Limb (tissue), 2 donors: ENCODE measurements around the gene RPS6KB2.
"Not testable (repeated sequence)": the region's sequence is repeated elsewhere in the genome, so short reads cannot be mapped to it uniquely, and the experiment has no call there.

Source experiments
- DNase-seq, 2 donors: peaks; one replicate each; pipeline ENCODE4 v3.0.0-alpha.2; 2016; ENCODE audit errors: extremely low spot score in 2 of 2

RPS6KB2 gene

DNA sequence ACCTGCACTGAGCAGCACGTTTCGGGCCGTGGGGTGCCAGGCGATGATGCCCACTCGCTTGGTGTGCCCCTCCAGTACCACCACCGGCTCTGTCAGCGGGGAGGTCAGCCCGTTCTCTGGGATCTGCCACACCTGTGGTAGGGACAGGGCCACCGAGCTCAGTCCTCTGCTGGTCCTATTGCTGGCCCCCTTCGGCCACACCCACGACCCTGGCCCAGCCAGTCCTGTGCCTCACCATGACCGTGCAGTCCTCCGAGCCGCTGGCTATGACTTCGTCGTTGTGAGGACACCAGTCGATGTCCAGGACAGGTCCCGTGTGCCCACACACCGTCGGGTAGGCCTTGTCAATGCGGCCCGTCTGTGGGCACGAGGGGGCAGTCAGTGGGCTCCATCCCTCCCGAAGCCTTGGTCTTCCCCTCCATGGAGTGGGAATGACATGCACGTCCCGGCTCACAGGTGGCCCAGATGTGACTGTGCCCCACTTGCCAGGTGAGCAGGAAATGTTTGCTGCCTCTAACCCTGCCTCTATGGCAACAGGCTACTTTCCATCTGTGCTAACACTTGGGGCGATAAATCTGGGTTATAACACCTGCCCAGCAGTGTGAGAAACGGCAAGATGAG lies 13.5 kb downstream of the RPS6KB2 start:
- no peak for DNase-seq

DNA sequence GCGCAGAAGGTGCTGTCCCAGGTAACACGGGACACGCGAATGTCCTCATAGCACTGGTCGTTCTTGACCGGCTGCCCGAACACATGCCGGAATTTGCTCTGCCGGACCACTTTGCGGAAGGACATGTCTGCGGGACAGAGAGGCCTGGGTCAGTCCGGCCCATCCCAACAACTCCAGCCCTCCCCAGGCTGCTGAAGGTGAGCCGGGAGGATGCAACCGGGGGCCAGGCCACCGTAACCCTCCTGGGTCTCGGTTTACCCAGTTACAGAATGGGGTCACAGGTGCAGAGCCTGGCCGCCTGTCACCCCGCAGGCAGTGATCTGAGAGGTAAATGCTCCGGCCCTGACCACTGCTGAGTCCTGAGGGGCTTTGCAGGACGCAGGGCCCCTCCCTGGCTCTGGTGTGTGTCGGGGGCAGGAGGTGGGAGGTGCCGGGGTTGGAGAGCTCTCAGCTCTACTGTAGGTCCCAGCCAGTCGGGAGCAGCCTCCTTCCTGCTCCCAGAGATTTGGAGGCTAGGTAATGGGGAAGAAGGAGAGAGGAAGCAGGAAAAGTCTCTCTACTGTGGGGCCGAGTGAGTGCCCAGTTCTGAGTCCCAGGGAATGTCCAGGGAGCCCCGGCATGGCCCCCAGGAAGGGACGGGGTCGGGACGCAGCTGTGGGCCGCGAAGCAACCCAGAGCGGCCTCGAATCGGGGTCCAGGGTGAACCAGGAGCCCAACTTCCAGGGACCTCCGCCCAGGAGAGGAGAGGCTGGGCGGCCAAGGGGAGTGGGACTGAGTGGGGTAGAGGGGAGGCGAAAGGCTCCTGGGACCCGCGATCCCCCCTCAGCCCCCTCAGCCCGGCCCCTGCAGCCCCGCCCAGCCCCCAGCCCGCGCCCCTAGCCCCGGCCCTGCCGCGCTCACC lies 14.5 kb downstream of the RPS6KB2 start:
- DNase-seq: peak in 1 of 2 donors; percentile 33

DNA sequence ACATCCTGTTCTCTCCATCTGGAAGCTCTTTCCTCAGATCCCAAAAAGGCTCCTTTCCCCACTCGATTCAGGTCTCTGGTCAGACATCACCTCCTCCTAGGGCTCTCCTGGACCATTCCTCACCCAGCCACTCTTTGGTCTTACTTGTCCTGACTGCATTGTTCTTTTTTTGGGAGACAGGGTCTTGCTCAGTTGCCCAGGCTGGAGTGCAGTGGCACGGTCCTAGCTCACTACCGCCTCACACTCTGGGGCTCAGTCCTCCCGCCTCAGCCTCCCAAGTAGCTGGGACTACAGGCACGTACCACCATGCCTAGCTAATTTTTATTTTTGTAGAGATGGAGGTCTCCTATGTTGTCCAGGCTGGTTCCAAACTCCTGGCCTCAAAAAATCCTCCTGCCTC lies 17.2 kb downstream of the RPS6KB2 start:
- no peak for DNase-seq

DNA sequence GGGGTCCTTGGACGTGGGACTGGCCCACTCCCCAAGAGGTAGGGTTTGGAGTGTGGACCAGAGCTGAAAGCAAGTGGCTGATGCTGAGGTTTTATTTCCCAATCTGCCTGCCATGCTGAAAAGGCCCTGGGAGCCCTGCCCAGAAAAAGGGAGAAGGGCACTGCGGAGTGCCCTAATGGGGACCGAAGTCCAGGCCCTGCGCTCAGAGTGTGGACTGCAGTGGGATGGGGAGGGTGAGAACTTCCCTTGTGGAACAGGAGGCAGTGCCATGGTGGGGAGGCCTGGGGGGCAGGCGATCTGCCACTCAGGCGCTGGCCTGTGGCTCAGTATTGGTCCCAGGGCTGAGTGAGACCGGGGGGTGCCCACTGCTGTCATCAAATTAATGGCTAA lies 19.9 kb downstream of the RPS6KB2 start:
- no peak for DNase-seq

DNA sequence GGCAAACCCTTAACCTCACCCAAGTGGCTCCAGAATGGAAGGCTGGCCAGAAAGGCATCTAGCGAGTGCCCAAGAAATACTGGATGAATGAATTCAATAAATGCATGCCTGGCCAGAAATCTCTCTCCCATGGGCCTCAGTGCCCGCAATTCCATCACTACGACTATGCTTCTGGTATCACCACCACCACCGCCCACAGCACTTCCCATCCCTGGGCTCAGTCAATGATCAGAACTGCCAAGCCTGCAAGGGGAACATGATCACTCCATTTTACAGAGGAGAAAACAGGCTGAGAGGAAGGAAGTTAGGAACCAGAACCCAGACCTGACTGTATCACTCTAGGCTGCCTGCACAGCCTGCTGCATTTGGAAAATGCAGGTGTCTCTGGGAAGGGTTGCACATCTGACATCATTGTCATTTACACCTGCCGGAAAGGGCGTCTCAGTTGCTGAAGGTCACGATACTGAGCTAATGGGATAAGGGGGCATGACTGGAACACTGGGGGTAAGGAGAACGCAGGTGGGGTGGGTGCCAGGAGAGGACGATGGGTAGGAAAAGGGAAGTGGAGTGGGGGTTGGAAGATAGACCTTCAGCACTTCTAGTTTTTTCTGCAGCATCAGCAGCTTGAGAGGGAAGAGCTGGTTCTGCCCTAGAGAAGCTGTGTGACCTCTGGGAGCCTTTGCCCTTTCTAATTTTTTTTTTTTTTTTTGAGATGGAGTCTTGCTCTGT lies 21.0 kb downstream of the RPS6KB2 start:
- DNase-seq: no peak

DNA sequence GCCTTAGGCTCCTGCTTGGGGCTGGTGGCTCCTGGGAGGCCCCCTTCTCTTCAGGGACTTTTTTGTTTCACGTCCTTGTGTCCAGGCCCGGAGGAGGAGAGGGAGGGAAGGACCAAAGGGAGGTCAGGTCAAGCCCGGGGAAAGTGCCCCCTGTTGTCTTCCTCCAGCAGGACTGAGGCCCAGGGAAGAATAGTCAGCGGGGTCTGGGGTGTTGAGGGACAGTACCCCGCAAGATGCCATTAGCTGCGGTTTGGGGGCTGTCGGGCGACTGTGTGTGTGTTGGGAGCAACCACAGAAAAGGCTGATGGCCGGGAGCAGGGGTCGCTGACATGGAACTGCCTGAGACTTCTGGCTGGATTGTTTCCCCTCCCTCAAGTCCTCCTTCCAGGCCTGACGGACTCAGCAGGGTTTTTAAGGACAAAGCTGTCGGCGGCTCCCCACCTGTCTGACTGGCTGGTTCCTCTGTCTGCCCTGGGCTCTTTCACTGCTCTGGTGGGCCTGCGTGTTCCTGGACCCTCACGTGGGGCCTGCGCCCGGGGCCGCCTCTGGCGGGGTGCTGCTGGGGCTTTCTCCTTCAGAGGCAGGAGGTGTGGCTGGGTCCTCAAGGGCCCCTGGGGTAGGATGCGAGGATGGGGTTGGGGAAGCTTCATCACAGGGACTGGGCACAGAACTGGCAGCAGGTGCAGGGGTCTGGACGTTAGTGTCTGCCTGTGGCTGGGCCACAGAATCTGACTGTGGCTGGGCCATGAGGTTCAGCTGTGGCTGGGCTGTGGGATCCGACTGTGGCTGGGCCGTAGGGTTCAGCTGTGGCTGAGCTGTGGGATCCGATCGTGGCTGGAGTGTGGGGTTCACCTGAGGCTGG lies 22.7 kb downstream of the RPS6KB2 start:
- no peak for DNase-seq

DNA sequence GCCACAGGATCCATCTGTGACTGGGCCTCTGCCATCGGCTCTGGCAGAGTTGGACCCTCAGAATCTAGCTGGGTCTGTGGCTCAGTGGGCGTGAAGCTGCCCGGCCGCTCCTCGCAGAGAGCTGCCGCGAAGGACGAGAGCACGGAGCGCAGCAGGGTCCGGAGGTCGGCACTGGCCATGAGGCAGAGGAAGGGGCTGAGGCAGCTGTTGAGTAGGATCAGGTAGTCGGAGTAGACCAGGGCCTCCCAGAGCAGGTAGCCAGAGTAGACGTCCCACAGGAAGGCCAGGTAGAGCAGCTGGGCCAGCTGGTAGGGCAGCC lies 23.3 kb downstream of the RPS6KB2 start:
- no peak for DNase-seq

DNA sequence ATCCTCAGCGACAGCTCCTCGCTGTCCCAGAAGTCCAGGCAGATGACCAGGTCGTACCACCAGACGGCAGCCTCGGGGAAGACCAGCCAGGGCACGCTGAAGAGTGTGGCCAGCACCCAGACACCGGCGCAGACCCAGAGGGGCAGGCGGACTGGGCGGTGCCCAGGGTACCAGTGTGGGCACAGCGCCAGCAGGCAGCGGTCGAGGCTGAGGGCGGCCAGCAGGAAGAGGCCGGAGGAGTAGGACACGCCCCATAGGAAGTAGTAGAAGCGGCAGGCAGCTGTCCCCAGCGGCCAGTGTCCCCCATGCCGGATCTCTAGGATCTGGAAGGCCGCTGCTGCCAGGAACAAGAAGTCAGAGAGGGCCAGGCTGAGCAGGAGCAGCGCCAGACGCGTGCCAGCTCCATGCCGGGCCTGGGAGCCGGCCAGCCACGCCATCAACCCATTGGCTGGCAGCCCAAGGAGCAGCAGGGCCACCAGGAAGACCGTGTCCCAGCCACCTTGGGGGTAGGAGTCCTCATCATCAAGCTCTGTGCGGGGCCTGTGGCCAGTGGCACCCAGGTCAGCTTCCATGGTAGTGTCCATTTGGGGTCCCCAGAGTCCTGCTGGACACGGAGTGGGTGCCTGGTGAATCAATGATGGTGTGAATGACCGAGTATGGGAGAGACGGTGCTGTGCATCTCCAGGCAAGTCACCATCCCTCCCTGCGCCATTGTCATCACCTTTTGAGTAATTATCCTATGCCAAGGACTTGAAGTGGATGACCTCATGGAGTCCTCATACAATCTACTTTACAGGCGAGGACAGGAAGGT lies 24.1 kb downstream of the RPS6KB2 start, which contains the start of gene GPR152:
GPR152 (minus strand) TSS at position 589 of the 812 bp plus-strand sequence; CDS start at position 584, 5 bp downstream.
- DNase-seq: no peak

DNA sequence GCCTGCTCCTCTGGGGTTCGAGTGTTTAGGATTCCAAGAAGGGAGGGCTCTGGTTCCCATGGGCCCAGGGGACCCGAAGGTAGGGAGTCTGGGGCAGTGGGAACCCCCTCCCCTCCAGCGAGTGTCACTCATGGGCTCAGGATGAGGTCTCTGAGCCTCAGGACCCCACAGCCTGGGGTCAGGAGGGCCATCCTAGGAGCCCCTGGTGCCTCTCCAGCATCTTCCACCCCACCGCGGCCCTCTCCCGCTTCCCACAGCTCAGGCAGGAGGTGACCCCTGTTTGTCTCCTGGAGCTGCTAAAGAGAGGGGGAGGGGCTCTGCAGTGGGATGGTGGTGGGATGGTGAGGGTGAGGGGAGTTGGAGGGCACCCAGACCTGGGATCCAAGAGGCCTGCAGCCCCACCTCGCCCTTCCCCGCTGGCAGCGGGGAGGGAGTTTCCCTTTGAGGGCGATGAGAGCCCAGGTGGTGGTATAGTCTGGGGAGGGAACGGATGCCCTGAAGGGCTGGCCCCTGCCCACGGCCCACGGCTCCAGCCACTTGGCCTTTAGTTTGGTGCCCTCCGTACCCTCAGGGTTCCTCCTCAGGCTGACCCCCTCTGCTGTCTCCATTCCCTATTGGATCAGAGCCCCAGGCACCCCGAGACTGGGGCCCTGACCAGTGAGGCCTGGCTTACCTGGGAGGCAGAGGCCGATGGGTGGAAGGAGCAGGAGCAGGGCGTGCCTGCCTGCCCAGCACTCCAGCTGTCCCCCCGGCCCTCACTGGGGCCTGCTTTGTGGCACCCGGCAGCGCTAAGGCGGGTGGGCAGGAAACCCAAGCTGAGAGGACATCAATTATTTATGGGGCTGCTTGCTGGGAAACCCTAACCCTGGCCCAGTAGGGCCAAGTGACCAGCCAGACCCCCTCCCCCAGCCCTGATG lies 25.8 kb downstream of the RPS6KB2 start:
- DNase-seq: no peak

DNA sequence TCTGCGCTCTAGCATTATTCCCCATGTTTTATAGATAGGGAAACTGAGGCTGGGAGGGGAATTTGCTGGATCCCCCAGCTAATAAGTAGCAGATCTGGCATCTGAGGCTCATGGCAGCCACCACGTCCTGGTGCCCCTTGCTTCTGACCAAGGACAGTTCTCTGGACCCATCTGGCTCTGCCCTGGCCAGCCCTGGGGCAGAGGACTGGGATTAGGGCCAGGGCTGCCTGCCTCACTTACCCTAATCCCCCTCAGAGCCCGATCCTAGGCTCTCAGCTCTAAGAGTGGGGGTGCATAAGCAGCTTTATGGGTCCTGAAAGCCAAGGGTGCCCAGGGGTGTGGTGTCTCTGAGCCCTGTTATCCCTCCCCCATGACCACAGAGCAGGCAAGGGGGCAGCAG lies 26.8 kb downstream of the RPS6KB2 start, which contains the start of gene CABP4:
CABP4 (plus strand) TSS at position 301 of the 400 bp plus-strand sequence; CDS start at position 371, 70 bp downstream.
- DNase-seq: no peak

DNA sequence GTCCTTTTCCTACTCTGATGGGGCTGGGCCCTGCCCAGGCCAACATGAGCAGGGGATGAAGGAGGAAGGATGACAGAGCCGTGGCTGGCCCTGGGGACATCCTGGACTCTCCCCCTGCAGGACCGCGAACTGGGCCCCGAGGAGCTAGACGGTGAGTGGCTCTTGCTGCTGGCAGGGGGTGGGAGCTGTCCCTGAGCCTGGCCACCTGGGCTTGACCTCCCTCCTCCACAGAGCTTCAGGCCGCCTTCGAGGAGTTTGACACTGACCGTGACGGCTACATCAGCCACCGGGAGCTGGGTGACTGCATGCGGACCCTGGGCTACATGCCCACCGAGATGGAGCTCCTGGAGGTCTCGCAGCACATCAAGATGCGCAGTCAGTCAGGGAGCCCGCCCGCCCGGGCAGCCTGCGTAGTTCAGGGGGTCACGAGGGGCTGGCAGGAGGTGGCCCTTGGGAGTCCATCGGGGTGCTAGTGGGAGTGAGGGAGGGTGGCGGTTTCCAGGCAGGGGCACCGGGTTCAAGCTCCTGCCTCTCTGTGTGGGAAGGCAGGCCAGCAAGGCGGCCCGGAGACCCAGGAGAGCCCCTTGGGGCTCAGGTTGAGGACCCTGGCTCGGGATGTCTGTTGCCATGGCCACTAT lies 27.9 kb downstream of the RPS6KB2 start:
- DNase-seq: no peak

DNA sequence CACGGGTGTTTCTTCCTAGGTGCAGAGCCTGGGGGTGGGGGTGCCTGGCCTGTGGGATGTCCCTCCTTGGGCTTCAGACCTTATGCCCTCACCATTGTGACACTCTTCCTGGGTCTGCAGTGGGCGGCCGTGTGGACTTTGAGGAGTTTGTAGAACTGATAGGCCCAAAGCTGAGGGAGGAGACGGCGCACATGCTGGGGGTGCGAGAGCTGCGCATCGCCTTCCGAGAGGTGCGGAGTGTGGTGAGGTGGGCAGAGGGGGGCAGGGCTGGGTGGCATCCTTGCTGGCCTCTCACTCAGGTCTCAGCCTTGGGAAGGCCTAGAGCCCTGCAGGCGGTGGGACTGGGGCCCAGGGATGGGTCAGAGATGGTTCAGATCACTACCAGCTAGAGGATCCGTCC lies 29.2 kb downstream of the RPS6KB2 start:
- DNase-seq: no peak

DNA sequence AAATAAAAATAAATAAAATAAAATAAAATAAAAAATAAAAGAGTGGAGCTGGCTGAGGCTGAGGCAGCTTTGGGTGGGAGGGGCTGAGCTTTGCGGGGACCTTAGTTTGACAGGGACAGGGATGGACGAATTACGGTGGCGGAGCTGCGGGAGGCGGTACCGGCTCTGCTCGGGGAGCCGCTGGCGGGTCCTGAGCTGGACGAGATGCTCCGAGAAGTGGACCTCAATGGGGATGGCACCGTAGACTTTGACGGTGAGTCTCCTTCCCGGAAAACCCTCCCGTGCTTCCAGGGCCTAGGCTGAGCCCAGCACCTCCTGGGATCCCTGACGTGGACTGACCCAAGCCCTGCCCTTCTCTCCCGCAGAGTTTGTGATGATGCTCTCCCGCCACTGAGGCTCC lies 30.0 kb downstream of the RPS6KB2 start:
- DNase-seq: no peak

DNA sequence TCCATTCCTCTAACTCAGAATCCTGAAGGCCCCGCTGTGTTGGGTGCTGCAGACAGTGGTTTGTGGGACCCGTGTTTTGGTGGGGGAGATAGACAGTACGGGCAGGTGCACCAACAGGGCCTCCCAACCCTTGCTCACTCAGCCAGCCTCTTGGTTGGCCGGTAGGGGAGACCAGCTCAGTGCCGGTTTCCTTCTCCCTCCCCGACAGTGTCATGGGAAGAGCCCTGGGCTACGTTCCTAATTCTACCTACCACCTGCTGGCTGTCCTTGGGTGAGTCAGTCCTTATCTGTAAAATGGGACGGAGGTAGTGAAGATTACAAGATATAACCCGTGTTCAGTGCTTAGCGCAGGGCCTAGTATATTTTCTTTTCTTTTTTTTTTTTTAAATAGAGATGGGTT lies 34.9 kb downstream of the RPS6KB2 start:
- DNase-seq: no peak

DNA sequence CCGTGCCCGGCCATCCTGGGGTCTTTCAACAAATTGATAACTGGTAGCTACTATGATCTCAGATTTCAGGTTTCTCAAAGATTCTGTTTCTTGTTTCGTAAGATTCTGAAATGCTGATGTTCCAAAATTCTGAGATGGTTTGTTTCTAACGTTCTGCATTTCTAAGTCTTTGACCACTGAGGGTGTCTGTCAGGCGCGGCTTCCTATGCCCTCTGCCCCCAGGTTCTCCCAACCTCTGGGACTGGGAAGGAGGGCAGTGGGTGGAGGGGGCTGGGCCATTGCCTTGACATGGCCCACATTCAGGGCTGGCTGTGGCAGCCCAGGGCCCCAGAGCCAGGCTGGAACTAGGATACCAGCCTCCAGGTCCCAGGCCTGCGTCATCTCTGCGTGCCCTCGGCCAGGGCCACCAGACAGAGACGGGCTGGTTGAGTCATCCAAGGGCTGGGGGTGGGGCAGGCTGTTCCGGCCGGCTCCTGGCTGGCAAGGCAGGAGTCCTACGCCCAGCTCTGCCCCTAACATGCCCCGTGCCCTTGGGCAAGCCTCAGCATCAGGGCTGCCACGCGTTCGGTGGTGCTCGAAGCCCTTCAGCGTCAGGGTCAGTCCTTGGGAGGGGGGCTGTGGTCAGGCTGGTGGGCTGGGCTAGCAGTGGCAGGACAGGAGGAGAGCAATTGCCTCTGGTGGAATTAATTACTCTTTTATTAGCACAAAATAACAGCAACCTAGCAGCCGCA lies 35.6 kb downstream of the RPS6KB2 start:
- DNase-seq: no peak

DNA sequence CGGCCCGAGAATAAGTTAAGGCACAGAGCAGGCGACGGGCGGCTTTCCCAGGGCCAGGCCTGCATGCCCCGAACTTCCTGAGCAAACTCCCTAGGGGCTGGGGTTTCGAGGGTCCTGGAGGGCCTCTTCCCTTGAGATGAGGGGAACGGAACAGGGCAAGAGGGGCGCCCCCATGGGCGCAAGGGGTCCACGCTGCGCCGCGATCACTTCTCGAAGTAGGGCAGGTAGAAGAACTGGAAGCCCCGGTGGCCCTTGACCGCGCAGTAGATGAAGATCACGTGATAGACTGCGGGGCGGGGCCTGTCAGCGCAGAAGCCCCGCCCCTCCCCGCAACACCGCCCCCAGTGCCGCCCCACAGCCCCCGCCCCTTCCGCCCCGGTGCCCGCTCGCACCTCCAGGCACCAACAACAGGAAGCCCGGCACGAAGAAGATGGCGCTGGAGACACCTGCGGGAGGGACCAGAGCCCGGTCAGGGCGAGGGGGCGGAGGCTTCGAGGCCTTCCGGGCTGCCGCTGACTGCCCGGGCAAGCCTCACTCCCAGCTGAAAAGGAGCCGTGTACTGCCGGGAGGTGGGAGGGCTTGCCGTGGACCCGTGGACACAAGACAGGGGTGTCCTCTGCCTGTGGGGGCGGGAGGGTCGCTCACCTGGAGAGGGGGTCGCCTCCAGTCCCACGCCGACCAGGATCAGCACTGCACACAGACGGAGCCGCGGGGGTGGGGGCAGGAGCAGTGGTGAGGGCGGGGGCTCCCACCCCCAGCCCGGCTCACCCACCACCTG lies 36.3 kb downstream of the RPS6KB2 start:
- DNase-seq: peak; percentile 64 to 90

DNA sequence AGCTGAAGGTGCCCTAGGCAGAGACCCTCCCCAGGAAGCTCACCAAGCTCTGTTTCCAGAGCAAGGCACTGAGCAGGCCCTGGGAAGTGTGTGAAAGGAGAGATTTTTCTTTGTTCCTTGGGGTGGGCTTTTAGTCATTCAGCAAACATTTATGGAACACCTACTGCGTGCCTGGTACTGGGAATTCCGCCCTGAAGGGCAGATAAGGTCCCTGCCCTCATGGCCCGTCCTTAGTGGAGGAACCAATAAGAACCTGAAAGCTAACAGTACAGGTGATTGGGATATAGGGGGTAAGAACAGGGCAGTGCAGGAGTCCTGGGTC lies 36.9 kb downstream of the RPS6KB2 start:
- no peak for DNase-seq

DNA sequence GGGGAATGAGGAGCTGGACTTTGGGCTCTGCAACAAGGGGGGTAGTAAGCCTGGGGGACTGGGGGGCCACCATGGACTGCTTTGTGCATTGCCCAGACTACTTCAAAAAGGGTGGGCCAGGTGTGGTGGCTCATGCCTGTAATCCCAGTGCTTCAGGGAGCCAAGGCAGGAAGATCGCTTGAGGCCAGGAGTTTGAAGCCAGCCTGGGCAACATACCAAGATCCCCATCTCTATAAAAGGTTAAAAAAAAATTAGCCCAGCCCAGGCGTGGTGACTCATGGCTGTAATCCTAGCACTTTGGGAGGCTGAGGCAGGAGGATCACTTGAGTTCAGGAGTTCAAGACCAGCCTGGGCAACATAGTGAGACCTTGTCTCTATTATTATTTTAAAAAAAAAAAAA lies 37.2 kb downstream of the RPS6KB2 start:
- DNase-seq: not testable (repeated sequence)
